T-helper 17 cell (primary cell): ENCODE measurements around the gene TMEM205. TPM values are rescaled to one million over a fixed set of nuclear protein-coding genes. Genes with fewer than 3 reads are reported as not detected.
"Not testable (repeated sequence)": the region's sequence is repeated elsewhere in the genome, so short reads cannot be mapped to it uniquely, and the experiment has no call there.

Experiments used
- ATAC-seq: fragments of 150-1000 bp; cut with Tn5 transposase; 2 replicates; pipeline ENCODE4 v1.10.0; 2021; ENCODE audit warnings: mild to moderate bottlenecking, moderate library complexity
- DNase-seq, 3 donors: peaks; one replicate each; pipeline versions ENCODE4 v3.0.0 to v3.0.0-alpha.2; 2020 to 2021
- H3K9me3 ChIP-seq: one replicate; pipeline ENCODE4 v1.7.0; 2013; ENCODE audit warnings: low read length, mild to moderate bottlenecking; ENCODE audit not compliant: control insufficient read depth, poor library complexity, severe bottlenecking
- H3K27ac Mint-ChIP-seq: one replicate; pipeline ENCODE4 v1.8.0; 2022; ENCODE audit warnings: mild to moderate bottlenecking, moderate library complexity, mixed read lengths
- H3K27me3 Mint-ChIP-seq: one replicate; pipeline ENCODE4 v1.8.0; 2022; ENCODE audit warnings: mixed read lengths
- H3K36me3 Mint-ChIP-seq: one replicate; pipeline ENCODE4 v1.8.0; 2022; ENCODE audit warnings: low read depth, mixed read lengths
- H3K4me1 Mint-ChIP-seq: one replicate; pipeline ENCODE4 v1.8.0; 2022; ENCODE audit warnings: mild to moderate bottlenecking, mixed read lengths
- H3K4me3 Mint-ChIP-seq: one replicate; pipeline ENCODE4 v1.8.0; 2022; ENCODE audit warnings: mild to moderate bottlenecking, moderate library complexity, mixed read lengths
- total RNA-seq, 4 donors: library from RNA in 2 of 4; stranded (reverse) in 2 of 4; gene quantifications; one replicate each; pipeline ENCODE4 v1.2.3 and lab custom pipeline; 2022 to 2026

TMEM205 gene
- 10 to 100 TPM; 15.3 to 21.9 TPM for total RNA-seq
- 7.4 to 14.7 reads per million in 2 donors for total RNA-seq (lab: John Stamatoyannopoulos, UW)

GRCh38 chr19:11346104-11346940 lies at the start of gene TMEM205, which contains the start of gene CCDC159:
TMEM205 (minus strand) TSS chr19:11346268; CDS start chr19:11345619, 649 bp downstream.
CCDC159 (plus strand) TSS chr19:11346519; CDS start chr19:11346607, 88 bp downstream.
- peaks cover 4% of the 10 kb centered on the region for H3K36me3 Mint-ChIP-seq
- H3K27me3 Mint-ChIP-seq: no peaks in the 10 kb centered on the region
- peak; percentile 97 for ATAC-seq
- no peaks in the 10 kb centered on the region for H3K9me3 ChIP-seq
- peak within 1 kb of the TSS; percentile 97 for H3K4me3 Mint-ChIP-seq
- peak; percentile 92 to 97 (median 95) for DNase-seq
- H3K4me1 Mint-ChIP-seq: peaks cover 27% of the 10 kb centered on the region
- H3K27ac Mint-ChIP-seq: peak within 1 kb of the TSS; percentile 98

- no peaks in the 10 kb centered on the region for H3K9me3 ChIP-seq
- Mint-ChIP-seq H3K36me3 (no peaks in the 10 kb centered on the region), H3K4me1 (peaks cover 8% of the 10 kb centered on the region), H3K27me3 (peaks cover 14% of the 10 kb centered on the region), H3K4me3 (no peak overlapping the region), H3K27ac (no peak overlapping the region)
- no peak for ATAC-seq
- DNase-seq: no peak
Observed at GRCh38 chr19:11390933-11391680, 45.0 kb upstream of the TMEM205 start.

- H3K27me3 Mint-ChIP-seq: peaks cover 11% of the 10 kb centered on the region
- H3K36me3 Mint-ChIP-seq: no peaks in the 10 kb centered on the region
- no peak for ATAC-seq
- no peak overlapping the region for H3K27ac Mint-ChIP-seq
- H3K4me3 Mint-ChIP-seq: no peak overlapping the region
- no peak for DNase-seq
- no peaks in the 10 kb centered on the region for H3K9me3 ChIP-seq
- peaks cover 8% of the 10 kb centered on the region for H3K4me1 Mint-ChIP-seq
Observed at GRCh38 chr19:11390359-11390758, 44.3 kb upstream of the TMEM205 start.

- no peaks in the 10 kb centered on the region for H3K36me3 Mint-ChIP-seq
- peak; percentile 59 for ATAC-seq
- no peak overlapping the region for H3K4me3 Mint-ChIP-seq
- DNase-seq: no peak
- H3K27me3 Mint-ChIP-seq: peaks cover 7% of the 10 kb centered on the region
- no peak overlapping the region for H3K27ac Mint-ChIP-seq
- H3K4me1 Mint-ChIP-seq: peaks cover 7% of the 10 kb centered on the region
- no peaks in the 10 kb centered on the region for H3K9me3 ChIP-seq
Observed at GRCh38 chr19:11387162-11388034, 41.3 kb upstream of the TMEM205 start.

- Mint-ChIP-seq H3K27ac (no peak overlapping the region), H3K27me3 (peaks cover 13% of the 10 kb centered on the region), H3K4me1 (peaks cover 26% of the 10 kb centered on the region), H3K4me3 (peak overlapping the region; percentile 45), H3K36me3 (no peaks in the 10 kb centered on the region)
- ATAC-seq (no peak), DNase-seq (no peak)
- H3K9me3 ChIP-seq: no peaks in the 10 kb centered on the region
Observed at GRCh38 chr19:11384778-11385129, 38.7 kb upstream of the TMEM205 start.

GRCh38 chr19:11383706-11384048 lies 37.6 kb upstream of the TMEM205 start:
- no peaks in the 10 kb centered on the region for H3K9me3 ChIP-seq
- no peak for ATAC-seq
- no peak overlapping the region for H3K4me3 Mint-ChIP-seq
- H3K4me1 Mint-ChIP-seq: peaks cover 26% of the 10 kb centered on the region
- peaks cover 13% of the 10 kb centered on the region for H3K27me3 Mint-ChIP-seq
- H3K27ac Mint-ChIP-seq: no peak overlapping the region
- H3K36me3 Mint-ChIP-seq: no peaks in the 10 kb centered on the region
- DNase-seq: no peak

GRCh38 chr19:11382898-11383705 lies 37.0 kb upstream of the TMEM205 start:
- ATAC-seq (no peak), DNase-seq (peak in 2 of 3 donors; percentile 27 to 31)
- Mint-ChIP-seq H3K36me3 (no peaks in the 10 kb centered on the region), H3K27me3 (peaks cover 13% of the 10 kb centered on the region), H3K4me3 (peak overlapping the region; percentile 74), H3K27ac (no peak overlapping the region), H3K4me1 (peaks cover 26% of the 10 kb centered on the region)
- H3K9me3 ChIP-seq: no peaks in the 10 kb centered on the region

GRCh38 chr19:11380653-11381537 lies 34.8 kb upstream of the TMEM205 start:
- ATAC-seq (peak; percentile 90), DNase-seq (peak; percentile 92 to 96 (median 94))
- Mint-ChIP-seq H3K4me3 (peak overlapping the region; percentile 97), H3K27me3 (peaks cover 13% of the 10 kb centered on the region), H3K27ac (peak overlapping the region; percentile 96), H3K4me1 (peaks cover 33% of the 10 kb centered on the region), H3K36me3 (peaks cover 2% of the 10 kb centered on the region)
- H3K9me3 ChIP-seq: no peaks in the 10 kb centered on the region

- Mint-ChIP-seq H3K27me3 (peaks cover 13% of the 10 kb centered on the region), H3K4me1 (peaks cover 37% of the 10 kb centered on the region), H3K36me3 (peaks cover 2% of the 10 kb centered on the region), H3K27ac (peak overlapping the region; percentile 96), H3K4me3 (peak overlapping the region; percentile 97)
- DNase-seq: no peak
- no peaks in the 10 kb centered on the region for H3K9me3 ChIP-seq
- no peak for ATAC-seq
Observed at GRCh38 chr19:11379857-11380350, 33.8 kb upstream of the TMEM205 start.

- H3K4me3 Mint-ChIP-seq: not testable (repeated sequence)
Observed at GRCh38 chr19:11379269-11379845, 33.3 kb upstream of the TMEM205 start.

More at GRCh38 chr19:11379269-11379845, 33.3 kb upstream of the TMEM205 start:
- H3K9me3 ChIP-seq, ATAC-seq, H3K36me3 Mint-ChIP-seq, DNase-seq: not testable (repeated sequence)
- peaks cover 34% of the 10 kb centered on the region for H3K4me1 Mint-ChIP-seq
- H3K27me3 Mint-ChIP-seq: peaks cover 13% of the 10 kb centered on the region
- H3K27ac Mint-ChIP-seq: peak overlapping the region; percentile 96
